Kidney glomerular epithelial cell (primary cell): ENCODE data around the gene DHCR7.

ENCODE experiments used
- DNase-seq: peaks from one replicate; lab custom pipeline; 2025; lab: John Stamatoyannopoulos, UW

The DHCR7 gene

GRCh38 chr11:71410363-71410966, 37.7 kb downstream of the DHCR7 start:
- DNase-seq, result no peak

DNA sequence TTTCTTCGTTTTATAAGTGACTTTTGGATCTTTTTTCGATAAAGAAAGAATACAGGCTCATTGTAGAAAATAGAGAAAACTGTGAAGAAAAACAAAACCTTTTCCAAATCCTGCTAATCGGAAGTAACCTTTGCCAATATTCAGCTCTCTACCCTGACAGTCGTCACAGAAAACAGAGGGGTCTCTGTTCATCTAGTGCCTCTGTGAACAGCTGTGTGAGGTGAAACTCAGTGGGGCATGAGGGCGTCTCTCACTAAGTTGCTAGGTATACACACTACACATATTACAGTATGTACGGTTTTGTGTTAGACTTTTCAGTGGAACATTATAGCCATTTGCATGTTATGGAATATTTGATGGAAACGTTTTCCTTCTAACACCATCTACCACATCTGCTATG, 39.4 kb downstream of the DHCR7 start:
- no peak for DNase-seq

DNA sequence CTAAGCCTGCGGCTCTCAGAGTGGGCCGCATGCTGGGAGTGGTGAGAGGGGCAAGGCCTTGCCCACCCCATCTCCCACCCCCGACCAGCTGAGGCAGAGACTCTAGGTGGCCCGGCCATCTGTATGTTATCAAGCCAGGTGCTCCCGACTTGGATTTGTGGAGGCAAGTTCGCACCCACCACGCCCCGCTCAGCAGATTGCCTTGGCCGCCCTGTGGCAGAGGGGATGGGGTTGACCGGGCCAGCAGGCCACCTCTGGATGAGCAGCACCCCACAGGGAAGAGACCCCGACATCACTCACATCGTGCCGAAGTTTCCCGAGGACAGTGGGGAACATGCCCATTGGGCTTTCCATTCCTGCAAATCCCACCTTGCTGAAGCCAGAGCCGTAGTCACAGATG, 40.8 kb downstream of the DHCR7 start:
- DNase-seq, result no peak

- DNase-seq, result no peak
Measured at GRCh38 chr11:71406681-71407080, 41.5 kb downstream of the DHCR7 start.

DNA sequence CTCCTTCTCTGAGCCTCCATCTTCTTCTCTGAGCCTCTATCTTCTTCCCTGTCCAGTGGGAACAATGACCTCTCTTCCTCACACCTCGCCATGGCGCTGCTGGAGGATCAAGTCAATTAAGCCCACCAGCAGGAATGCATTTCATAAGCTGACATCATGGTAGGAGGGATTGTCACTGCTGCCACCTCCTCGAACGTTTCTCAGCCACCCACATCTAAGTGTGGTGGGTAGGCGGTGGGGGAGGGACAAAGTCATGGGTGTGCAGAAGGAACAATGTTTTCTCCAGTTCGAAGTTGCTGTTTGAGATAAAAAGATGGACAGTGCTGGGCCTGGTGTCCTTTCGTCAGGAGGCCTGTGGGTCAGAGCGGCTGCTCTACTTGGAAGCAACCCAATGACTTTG, 44.0 kb downstream of the DHCR7 start:
- no peak for DNase-seq

DNA sequence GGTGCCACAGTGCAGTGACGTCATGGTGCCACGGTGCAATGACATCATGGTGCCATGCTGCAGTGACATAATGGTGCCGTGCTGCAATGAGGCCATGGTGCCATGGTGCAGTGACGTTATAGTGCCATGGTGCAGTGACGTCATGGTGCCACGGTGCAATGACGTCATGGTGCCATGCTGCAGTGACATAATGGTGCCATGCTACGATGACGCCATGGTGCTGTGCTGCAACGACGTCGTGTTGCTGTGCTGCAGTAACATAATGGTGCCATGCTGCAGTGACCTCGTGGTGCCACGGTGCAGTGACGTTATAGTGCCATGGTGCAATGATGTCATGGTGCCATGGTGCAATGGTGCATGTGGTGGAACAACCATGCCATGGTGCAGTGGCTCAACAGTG, 45.3 kb downstream of the DHCR7 start:
- no peak for DNase-seq

DNA sequence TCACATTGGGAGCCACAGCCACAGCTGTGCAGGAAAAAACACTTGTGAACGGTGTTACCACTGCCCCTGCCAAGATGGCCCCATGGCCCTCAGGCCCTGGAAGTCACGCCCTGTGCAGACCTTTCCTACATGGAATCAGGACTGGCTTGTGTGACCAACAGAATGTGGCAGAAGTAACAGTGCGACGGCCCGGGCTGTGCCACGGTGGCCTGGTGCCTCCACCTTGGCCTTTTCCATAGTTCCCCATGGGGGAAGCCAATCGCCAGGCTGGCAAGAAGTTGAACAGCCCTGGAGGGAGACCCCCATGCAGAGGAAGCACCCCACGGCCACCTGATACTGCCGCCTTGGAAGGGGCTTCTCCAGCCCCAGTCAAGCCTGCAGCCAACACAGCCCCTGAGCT, 48.0 kb downstream of the DHCR7 start:
- no peak for DNase-seq

GRCh38 chr11:71399341-71399740, 48.9 kb downstream of the DHCR7 start:
- DNase-seq, result no peak

GRCh38 chr11:71397961-71398360, 50.2 kb downstream of the DHCR7 start:
- no peak for DNase-seq

DNA sequence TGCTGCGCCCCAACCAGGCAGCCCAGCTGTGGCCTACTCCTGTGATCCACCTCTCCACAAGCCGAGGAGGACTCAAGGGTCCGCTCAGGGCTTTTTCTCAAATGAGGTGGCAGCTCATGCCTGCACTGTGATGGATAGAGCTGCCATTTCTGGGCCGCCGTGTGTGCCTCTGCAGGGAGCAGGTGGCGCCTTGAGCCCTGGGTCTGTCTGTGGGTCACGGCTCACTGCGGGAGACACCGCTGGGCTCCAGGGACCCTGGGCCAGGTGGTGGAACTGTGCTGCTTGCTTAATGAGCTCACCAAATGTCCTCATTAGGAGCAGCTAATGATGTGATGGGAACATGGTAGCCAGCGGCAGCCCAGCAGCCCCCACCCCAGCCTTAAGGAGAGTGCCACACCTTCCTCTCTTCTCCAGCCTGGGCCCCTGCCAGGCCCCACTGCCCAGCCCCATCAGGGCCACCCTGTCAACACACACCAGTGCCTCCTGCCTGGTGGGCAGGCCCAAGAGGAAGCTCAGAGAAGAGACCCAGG, 50.8 kb downstream of the DHCR7 start:
- no peak for DNase-seq

DNA sequence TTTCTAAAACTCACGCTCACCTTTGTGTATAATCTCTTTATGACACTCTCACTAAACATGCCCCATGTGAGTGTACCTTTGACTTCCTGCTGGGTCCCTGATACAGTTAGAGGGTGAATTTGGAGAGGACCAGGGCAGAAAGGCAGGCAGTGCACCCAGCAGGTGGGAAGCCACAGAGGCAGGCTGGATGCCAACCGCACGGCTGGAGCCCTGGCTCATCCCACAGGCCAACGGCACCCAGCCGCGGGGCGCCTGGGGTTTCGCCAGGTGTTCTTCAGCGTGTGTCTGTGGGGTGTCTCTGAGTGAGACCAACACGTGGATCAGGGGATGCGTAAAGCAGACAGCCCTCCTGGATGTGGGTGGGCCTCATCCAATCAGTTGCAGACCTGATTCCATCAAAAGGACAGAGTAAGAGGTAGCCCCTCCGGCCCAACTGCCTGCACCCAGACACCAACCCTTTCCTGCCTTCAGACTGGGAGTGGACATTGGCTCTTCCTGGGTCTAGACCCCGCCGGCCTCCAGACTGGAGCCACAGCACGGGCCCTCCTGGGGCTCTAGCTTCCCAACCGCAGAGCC, 51.6 kb downstream of the DHCR7 start:
- no peak for DNase-seq

GRCh38 chr11:71395774-71396173, 52.4 kb downstream of the DHCR7 start:
- DNase-seq, result no peak

DNA sequence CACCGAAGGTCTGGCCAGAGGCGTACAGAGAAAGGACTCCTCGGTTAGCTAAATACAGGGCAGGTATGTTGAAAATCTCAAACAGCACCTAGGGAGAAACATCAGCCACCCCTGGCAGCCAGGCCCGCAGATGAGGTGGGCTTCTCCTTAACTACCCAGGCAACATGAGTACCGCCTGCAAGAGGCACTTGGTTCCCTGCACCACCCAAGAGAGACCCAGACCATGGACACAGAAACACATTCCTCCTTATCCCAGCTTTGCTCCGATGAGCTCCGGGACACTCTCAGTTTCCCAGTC, 53.0 kb downstream of the DHCR7 start:
- no peak for DNase-seq

GRCh38 chr11:71393283-71393682, 54.9 kb downstream of the DHCR7 start:
- DNase-seq, result no peak

DNA sequence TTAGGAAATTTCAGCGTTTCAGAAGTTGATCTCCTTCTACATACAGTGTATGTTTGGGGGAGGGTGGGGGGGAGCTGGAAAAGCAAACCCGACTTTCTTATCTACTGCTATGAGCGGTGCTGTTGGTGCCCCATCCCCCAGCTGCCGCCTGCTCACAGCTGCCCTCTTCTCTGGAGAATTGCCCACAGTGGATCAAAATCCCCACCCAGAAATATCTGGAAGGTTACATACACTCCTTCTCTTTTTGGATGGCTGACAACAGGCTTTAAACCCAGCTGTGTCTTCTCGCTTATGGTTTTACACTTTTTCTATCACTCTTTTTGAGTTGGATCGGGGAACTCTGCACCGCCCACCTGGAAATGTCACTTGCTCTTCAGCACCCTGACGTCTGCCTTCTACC, 56.4 kb downstream of the DHCR7 start:
- no peak for DNase-seq

GRCh38 chr11:71391352-71391751, 56.8 kb downstream of the DHCR7 start:
- DNase-seq, result no peak

DNA sequence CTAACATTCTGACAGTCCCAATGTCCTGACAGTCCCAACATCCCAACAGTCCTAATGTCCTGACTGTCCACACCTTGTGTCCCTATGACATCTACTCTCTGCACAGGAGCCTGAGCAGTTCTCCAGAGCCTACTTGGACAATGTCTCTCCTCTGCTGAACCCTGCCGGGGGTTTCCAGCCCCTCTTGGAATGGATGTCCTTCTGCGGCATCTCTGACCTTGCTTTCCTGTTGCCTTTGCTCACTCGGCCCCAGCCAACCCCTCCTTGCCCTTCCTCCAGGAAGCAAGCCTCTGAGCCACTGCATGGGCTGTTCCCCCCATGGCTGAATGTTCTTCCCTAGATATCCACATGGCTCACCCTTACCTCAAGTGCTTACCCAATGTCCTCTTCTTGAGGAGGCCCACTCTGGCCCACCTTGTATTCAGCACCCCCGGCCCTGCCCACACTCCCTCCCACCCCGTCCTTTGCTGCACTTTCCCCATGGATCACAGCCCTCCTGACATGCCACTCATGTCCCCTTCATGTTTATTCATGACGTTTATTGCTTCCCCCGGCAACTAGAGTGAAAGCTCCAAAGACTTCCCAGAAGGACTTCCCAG, 59.5 kb downstream of the DHCR7 start:
- DNase-seq, result no peak

DNA sequence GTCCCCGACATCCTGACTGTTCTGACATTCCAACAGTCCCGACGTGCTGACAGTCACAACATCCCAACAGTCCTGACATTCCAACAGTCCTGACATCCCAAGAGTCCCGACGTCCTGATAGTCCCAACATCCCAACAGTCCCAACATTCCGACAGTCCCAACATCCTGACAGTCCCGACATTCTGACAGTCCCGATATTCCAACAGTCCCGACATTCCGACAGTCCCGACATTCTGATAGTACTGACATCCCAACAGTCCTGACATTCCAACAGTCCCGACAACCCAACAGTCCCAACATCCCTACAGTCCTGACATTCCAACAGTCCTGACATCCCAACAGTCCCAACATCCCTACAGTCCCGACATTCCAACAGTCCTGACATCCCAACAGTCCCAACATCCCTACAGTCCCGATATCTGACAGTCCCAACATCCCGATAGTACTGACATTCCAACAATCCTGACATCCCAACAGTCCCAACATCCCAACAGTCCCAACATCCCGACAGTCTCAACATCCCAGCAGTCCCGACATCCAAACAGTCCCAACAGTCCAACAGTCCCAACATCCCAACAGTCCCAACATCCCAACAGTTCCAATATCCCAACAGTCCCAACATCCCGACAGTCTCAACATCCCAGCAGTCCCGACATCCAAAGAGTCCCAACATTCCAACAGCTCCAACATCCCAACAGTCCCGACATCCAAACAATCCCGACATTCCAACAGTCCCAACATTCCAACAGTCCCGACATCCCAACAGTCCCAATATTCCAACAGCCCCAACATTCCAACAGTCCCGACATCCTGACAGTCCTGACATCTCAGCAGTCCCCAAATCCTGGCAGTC, 60.2 kb downstream of the DHCR7 start:
- no peak for DNase-seq

DNA sequence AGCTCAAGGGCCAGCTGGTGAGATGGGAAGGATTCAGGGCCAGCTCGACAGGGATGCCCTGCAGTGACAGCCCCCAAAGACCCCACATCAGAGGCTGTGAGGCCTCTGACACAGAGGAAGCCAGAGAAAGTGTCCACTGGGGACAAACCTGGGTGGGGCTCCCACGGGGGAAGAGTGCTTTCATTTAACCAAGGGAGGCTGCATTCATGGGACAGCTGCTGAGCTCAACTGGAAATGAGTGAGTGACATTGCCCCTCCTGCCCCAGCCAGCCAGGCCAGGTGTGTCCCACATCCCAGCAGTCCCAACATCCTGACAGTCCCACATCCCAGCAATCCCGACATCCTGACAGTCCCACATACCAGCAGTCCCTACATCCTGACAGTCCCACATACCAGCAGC, 61.0 kb downstream of the DHCR7 start:
- no peak for DNase-seq

GRCh38 chr11:71386202-71386601, 62.0 kb downstream of the DHCR7 start:
- no peak for DNase-seq

- no peak for DNase-seq
Measured at GRCh38 chr11:71385091-71385490, 63.1 kb downstream of the DHCR7 start.

DNA sequence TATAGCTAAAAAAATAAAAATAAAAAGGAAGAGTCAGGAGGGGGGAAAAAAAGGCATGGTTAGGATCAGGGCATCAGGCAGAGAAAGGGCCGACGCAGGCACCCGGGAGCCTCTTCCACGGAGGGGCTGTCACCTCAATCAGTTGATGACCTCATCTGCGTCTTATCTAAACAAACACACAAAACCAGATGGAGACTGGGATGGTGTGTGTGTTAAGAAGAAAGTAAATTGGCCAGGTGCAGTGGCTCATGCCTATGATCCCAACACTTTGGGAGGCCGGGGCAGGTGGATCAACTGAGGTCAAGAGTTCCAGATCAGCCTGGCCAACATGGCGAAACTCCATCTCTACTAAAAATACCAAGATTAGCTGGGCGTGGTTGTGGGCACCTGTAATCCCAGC, 63.6 kb downstream of the DHCR7 start:
- no peak for DNase-seq
